IPS-NIHi7 (cell line): ENCODE measurements around the gene METTL25B.
"Not testable (repeated sequence)": the region's sequence is repeated elsewhere in the genome, so short reads cannot be mapped to it uniquely, and the experiment has no call there.

Source experiments
- DNase-seq: peaks from one replicate; pipeline ENCODE4 v3.0.0; 2012; ENCODE audit warnings: mixed read lengths; ENCODE audit errors: extremely low spot score

Gene METTL25B

DNA sequence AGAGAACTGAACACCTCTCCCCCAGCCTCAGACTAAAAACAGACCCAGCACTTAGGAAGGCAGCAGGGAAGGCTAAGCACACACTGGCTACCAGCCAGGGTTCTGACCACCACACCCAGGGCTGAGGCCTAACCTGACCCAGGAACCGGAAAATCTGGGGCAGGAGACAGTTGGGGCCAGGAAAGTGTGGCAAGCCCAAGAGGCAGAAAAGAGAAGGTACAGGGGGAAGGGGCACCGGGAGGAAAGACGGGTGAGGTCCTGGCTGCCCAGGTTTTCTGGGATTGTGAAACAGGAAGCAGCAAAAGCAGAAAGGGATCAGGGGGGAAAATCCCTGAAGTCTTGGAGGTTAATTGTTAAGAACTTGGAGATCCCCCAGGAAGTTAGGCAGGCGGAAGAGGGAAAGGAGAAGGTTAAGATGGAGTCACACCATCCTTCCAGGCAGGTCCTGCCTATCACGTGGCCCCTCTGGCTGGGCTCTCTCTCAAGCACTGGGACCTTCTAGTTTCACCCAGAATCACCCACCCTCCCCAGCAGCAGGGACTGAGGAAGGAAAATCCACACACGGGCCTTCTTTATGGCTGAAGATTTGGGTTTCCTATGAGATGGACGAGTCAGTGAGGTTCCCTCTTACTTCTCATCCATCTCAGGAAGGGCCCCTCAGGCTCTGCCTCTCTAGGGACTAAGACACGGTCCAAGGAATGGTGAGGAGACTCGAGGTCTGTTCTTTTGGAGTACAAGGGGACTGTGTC lies 20.6 kb downstream of the METTL25B start:
- DNase-seq: no peak

DNA sequence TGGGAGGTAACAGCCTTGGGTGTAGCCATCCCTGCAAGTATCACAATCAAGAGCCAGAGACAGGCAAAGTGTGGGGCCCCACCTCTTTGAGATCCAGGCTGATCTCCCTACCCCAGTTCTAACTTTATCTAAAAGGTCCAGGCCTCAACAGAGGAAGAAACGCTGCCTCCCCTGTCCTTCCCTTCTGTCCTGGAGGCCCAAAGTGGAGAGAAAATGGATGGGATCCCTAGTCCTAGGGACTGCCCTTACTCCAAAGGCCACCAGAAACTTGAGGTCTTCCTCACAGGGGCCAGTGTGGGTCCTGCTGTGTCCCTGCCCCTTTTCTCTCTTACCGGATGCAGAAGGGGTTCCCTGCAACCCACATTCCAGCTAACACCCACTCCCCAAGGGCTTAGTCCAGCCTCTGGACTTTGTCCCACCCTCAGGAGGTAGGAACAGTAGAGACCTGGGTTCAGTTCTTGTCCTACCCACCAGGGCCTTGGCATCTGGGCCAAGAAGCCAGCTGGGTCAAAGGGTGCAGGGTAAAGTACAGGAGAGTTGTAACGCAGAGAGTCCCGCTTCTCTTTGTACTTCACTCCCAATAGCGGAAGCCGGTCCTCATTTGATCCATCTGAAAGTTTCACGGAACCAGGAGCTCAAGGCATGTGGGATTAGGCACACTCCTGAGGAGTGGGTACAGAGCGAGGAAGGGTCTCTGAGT lies 21.3 kb downstream of the METTL25B start:
- DNase-seq: no peak

DNA sequence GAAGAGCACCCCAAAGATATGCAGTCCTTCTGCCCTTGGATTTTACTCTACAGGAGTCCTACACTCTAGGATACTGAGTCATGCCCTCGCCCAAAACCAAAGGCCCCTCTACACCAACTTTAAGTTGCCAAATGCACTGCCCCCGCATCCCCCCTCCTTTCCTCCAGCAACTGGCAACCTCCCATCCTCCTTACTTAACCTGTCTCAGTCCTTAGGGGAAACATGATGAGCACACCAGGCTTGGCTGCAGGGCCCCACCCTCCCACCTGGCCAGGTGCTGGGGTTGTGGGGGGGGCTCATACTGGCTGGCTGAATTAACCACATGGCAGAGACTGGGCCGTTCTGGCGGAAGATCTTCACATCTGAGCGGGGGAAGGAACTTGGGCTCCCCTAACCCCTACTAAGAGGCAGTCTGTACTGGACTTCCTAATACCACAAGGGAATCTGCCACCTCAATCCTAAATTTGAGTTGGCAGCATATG lies 22.0 kb downstream of the METTL25B start:
- no peak for DNase-seq

DNA sequence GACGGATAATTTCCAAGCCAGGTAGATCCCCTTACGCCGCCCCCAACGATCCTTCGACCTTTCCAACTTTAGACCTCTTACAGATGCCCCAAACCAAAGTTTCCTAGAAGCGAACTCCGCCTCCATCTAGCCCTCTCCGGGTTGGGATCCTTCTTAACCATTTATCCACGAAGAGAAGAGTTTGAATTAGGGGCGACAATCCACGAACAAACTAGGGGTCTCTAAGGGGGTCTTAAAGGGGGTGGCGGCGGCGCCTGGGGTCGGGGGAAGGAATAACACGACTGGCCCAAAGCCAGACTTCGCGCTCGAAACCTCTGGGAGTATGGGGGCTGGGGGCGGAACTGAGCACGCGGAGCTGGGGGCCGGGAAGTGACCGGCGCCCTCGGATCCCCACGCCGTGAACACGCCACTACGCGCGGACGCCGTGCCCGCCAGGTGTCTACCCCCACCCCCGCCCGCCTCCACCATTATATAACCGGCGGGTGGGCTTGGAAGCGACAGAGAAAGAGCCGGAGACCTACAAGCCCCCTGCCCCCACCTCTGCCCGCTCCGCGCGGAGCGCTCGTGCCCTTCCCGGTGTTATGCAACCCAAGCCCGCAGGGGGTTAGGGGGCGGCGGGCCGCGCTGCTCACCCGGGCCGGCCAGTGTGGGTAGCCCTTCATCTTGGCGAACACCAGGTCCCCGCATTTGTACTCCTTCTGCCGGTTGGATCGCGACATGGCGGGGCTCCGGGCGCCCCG lies 22.6 kb downstream of the METTL25B start:
- no peak for DNase-seq

DNA sequence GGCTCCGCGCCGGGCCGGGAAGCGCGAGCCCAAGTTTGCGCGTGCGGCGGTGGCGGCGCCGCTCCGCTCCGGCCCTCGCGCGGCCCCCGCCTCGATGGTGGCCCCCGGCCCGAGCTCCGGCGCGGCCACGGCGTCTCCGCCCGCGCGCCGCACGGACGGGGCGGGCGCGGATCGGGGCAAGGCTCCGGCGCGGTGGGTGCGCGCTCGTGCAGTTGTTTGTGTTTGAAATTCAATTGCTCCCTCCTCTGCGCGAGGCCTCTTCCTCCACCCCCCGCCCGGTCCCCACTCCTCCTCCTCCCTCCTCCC lies 23.1 kb downstream of the METTL25B start, which contains the start of gene HDGF:
Gene HDGF, minus strand, starts transcription at position 225 of the 306 bp plus-strand sequence. CDS start 246 bp downstream, outside the sequence.
- DNase-seq: no peak

DNA sequence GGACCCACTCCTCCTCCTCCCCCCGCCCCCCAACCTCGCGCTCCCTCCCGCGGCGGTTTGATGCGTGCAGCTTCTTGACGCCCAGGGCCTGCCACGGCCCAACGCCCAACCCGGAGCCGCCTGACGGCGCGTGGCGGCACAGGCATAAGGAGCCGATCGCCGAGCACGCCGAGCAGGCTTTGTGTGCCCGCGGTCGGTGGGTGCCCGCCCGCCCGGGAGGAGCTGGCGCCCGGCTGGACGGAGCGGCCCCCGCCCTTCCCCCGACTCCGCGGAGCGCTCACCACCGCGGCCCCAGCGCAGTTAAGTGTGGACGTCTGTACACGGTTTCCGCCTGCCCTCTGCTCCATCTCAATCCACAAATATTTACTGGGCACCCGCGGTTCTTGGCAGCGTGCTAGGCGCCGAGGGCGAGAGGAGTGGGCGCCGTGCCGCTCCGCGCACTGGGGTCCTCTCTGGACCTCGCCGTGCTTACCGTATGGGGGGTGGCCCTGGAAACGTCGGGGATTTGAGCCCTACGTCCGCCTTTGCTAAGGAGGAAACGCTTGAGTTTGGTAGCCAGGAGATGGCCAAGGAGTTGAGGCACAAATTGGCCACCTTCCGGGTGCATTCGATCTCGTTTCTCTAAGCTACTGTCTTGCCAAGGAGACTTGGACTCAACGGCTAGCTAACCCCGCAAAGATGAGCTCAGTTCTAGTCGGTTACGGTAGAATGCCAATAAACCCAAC lies 23.6 kb downstream of the METTL25B start:
- DNase-seq: peak; percentile 92

DNA sequence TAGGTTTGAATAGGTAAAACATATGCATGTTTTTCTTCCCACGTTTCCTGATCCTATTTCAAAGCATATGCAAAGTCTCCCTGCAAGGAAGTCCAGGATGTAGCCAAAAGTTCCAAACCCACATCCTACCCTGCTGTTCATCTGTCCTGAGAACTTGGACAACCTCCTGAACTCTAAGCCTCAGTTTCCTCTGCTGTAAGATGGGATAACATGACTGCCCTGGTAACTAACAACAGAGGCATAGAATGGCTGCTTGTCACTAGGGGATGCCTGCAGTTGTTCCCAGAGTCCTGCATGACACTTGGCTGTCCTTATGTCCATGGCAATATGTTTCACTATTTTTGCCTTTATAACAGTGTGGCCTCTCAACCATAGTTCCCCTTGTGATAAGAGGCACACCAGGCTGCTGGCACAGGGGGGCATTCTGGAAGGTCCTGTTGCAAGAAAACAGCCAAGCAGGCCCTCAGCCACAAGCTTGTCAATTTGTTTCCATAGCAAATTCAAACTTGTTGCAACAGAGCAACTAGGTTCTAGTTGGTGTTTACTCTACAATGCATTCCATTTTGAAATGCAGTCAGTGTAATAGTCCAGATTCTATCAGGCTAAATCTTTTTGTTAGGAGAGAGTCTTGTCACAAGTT lies 24.7 kb downstream of the METTL25B start:
- no peak for DNase-seq

DNA sequence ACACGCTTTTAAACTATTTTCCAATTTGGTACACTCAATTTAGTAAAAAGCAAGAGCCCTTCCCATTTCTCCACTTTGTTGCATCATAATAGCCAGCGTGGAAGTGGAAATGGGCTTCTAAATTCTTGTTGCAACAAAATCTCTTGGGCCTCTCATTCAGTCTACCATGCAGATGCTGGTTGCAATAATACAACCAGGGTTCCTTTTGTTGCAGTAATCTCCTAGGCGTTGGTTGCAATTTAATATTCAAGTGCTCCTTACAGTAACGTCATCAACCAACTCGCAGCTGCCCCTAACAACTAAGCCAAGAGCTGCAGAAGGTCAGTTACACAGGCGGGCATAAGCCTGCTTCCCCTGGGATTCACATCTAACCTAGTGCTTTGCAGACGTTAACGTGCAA lies 25.9 kb downstream of the METTL25B start:
- no peak for DNase-seq

DNA sequence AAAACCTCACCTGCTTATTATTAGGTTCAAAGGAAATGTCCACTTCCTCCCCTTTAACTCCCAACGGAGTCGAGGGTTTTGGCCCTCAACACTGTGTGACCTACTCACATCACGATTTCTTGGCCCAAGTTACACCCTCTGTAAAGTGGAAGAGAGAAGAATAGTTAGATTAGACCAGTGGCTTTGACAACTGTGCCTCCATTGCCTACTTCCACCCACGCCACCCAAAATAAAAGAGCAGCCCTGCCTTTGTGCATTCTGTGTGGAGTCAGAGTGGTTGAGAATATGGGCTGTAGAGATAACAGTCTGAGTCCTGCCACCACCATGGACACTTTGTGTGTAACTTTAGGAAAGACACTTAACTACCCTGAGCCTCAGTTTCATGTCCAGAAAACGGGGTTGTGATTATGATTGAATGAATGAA lies 27.3 kb downstream of the METTL25B start:
- no peak for DNase-seq

DNA sequence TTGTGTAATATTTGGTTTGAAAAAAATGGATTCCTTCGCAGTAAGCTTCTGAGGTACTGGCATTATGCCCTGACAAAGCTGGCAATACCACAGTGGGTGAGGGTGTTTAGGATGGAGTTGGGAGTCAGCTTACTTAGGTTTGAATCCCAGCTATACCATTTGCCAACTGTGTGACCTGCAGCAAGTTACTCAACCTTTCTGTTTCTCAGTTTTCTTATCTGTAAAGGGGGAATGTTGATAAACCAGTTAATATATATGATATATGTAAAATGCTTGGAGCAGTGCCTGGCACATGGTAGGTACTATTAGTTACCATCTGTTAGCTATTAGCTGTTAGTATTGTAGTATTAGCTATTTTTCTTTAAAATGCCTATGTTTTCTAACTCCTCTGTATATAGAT lies 28.1 kb downstream of the METTL25B start:
- no peak for DNase-seq

DNA sequence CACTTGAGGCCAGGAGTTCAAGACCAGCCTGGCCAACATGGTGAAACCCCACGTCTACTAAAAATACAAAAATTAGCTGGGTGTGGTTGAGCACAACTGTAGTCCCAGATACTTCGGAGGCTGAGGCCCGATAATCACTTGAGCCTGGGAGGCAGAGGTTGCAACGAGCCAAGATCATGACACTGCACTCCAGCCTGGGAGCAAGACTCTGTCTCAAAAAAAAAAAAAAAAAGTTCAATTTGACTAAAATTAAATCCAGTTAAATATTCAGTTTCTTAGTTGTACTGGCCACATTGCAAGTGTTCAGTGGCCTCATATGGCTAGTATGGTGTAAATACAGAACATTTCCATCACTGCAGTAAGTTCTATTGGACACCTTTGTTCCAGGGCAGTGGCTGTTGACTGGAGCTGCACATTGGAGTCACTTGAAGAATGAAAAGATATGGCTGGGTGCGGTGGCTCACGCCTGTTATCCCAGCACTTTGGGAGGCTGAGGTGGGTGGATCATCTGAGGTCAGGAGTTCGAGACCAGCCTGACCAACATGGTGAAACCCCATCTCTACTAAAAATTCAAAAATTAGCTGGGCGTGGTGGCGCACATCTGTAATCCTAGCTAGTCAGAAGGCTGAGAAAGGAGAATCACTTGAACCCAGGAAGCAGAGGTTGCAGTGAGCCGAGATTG lies 29.4 kb downstream of the METTL25B start:
- DNase-seq: not testable (repeated sequence)

DNA sequence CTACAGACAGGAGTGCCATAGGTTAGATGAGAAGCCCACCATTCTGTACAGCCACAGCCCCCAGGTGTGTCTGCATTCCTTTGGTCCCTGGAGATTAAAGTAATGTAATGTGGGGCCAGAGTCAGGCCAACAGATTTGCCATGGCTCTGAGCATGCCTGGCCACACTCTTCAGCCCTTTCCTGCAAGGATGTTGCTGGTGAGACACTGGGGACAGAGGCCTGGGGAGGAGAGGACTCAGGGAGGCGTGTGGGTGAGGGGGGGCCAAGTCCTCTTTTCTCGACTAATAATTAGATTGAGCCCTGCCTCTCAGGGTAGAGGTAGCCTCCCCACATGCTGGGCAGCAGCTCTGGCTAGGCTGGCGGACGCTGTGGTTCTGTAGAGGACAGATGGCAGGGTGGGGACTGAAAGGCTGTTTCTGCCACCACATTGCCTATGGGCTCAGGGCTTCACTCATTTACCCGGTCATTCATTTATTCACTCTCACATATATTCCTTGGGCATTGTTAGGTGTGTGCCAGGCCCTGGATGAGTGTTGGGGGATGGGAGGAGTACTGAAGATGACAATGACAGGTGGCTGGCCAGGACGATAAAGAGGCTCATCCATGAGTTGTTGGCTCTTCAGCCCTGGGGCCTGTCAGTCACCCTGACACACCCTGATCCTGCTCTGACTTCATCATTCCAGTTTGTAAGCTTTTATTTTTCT lies 32.0 kb downstream of the METTL25B start:
- no peak for DNase-seq

DNA sequence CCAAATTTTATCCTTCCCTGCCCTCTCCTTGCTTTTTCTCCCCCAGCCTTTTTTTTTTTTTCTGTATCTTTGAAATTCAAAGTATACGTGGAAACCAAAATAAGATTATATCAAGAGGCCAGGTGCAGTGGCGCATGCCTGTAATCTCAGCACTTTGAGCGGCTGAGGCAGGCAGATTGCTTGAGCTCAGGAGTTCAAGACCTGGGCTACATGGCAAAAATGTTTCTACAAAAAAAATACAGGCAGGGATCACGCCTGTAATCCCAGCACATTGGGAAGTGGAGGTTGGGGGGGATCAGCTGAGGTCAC lies 32.5 kb downstream of the METTL25B start:
- DNase-seq: no peak

DNA sequence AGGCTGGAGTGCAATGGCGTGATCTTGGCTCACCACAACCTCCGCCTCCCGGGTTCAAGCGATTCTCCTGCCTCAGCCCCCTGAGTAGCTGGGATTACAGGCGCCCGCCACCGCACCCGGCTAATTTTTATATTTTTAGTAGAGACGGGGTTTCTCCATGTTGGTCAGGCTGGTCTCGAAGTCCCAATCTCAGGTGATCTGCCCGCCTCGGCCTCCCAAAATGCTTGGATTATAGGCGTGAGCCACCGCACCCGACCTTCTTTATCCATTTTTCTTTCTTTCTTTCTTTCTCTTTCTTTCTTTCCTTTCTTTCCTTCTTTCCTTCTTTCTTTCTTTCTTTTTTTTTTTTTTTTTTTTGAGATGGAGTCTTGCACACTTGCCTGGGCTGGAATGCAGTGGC lies 36.9 kb downstream of the METTL25B start:
- not testable (repeated sequence) for DNase-seq

DNA sequence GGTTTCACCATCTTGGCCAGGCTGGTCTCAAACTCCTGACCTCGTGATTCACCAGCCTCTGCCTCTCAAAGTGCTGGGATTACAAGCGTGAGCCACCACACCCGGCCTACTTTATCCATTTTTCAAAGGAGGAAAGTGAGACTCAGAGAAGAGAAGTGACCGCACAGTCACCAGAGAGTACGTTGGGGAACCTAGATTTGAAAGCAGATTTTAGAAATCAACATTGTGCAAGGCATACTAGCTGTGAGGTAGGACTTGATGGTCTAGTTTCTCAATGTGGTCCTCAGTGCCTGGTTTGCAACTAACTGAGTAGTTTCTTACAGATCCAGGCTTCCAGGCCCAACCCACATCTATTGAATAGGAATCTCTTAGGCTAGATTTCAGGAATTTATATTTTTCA lies 37.4 kb downstream of the METTL25B start:
- no peak for DNase-seq

DNA sequence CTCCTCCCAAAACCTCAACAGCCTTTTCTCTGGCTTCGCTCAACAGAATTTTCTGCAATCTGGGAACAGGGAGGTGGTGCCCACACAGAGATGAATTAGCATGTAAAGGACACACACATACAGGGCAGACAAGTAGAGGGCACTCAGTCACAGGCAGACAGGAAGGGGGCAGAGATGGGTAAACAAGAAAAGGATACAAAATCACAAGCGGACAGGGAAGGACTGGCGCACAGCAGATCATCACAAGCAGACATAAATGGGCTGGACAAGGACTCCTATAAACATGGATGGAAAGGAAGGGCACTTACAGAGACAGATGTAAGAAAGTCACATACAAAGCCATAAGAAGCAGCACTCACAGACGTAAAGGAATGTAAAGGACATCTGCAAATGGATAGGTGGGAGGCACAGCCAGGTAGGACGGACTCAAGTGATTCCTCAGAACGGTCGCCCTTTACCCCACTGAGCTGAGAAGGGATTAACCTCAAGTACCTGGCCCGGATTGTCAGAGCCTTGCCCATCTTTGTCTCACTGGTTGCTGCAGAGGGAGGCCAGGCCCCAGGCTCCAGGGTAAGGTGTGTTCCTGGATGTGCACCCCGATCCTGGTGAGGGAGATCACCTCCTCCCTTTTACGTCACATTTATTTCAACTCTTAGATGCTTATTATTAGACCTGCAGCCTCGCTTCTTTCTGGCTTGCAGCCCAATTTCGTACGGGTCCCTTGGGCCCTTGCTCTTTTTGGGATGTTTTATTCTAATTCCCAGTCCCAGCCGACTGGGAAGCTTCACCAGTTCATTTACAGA lies 38.2 kb downstream of the METTL25B start:
- DNase-seq: no peak

DNA sequence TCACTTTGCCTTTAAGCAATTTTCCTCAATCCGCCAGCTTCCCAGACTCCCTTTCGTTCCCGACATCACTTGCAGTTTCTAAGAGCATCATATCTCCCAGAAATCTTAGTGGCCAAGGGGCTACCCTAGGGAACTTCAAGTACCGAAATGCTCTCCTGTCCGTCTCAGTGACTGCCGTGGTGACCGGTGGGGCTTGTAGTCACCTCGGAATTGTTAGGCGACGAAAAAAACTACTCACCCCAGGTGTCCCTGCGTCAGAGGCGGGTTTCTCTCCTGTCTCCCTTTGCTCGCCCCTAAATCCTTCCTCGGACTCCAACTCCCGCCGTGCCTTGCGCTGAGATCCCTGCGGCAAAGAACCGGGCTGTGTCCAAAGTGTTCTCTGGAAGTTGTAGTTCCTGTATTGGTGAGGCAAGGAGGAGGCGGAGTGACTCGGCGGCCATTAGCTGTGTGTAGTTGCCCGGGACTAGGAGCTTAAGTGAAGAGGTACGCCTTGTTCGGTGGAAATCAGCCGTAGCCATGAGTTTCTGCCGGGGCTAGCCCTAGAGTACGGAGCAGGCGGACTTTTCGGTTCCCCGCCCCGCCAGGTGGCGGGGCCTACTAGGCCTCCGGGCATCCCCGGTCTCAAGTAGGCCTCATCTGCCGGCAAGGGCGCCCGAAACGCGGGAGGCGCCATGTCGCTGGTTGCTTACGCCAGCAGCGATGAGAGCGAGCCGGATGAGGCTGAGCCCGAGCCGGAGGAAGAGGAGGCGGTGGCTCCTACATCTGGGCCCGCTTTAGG lies 39.0 kb downstream of the METTL25B start, which contains the start of gene PRCC:
Gene PRCC, plus strand, starts transcription at position 435 of the 778 bp plus-strand sequence. Its CDS starts 237 bp downstream, at position 672.
- DNase-seq: peak; percentile 89

DNA sequence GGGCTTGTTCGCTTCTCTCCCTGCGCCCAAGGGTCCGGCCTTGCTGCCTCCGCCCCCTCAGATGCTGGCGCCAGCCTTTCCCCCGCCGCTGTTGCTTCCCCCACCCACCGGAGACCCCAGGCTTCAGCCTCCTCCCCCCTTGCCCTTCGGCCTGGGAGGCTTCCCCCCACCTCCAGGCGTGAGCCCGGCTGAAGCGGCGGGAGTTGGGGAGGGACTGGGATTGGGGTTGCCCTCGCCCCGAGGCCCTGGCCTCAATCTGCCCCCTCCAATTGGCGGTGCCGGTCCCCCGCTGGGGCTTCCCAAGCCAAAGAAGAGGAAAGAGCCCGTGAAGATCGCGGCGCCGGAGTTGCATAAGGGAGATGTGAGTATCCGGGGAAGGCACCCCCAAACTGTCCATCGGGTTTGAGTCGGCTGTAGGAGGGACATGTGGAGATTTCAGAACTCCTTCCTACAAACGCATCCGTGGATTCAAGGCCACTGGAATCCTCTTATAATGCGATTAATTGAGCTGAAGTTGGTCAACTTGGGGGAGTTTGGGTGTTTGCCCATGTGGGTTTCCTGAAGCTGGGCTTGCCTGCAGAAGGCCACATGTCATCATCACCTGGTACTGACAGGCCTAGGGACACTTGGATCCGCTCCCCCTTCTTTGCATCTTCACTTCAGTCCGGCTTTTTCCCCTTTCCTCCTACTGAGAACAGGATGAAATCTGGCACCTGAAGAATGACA lies 39.8 kb downstream of the METTL25B start:
- DNase-seq: no peak
